OCI-M1 (cell line): ENCODE measurements around the gene RNF151.
"Not testable (repeated sequence)": the region's sequence is repeated elsewhere in the genome, so short reads cannot be mapped to it uniquely, and the experiment has no call there.

Experiments used
- DNase-seq: peaks from one replicate; lab custom pipeline; 2025; lab: John Stamatoyannopoulos, UW

Gene RNF151

GRCh38 chr16:1939833-1940232, 26.8 kb upstream of the RNF151 start:
- not testable (repeated sequence) for DNase-seq

GRCh38 chr16:1940273-1941161, 26.1 kb upstream of the RNF151 start:
- DNase-seq: no peak

- DNase-seq: no peak
These were observed 25.3 kb upstream of the RNF151 start for GRCh38 chr16:1941162-1942046.

- DNase-seq: peak; percentile 71
These were observed 24.4 kb upstream of the RNF151 start for GRCh38 chr16:1942047-1942809.

GRCh38 chr16:1942810-1943726, 23.6 kb upstream of the RNF151 start, which contains the start of gene MSRB1:
Gene MSRB1 (minus strand): TSS chr16:1943199. CDS start chr16:1943156, 43 bp downstream.
- DNase-seq: peak; percentile 99

GRCh38 chr16:1944612-1945199, 21.9 kb upstream of the RNF151 start:
- no peak for DNase-seq

GRCh38 chr16:1945559-1946391, 20.9 kb upstream of the RNF151 start:
- no peak for DNase-seq

- no peak for DNase-seq
These were observed 19.9 kb upstream of the RNF151 start for GRCh38 chr16:1946495-1947368.

GRCh38 chr16:1947369-1947670, 19.3 kb upstream of the RNF151 start:
- DNase-seq: no peak

- DNase-seq: no peak
These were observed 17.1 kb upstream of the RNF151 start for GRCh38 chr16:1949507-1949906.

- no peak for DNase-seq
These were observed 16.6 kb upstream of the RNF151 start for GRCh38 chr16:1950047-1950446.

GRCh38 chr16:1950559-1950958, 16.1 kb upstream of the RNF151 start:
- DNase-seq: no peak

- DNase-seq: no peak
These were observed 12.9 kb upstream of the RNF151 start for GRCh38 chr16:1953734-1954133.

- not testable (repeated sequence) for DNase-seq
These were observed 9.1 kb upstream of the RNF151 start for GRCh38 chr16:1957434-1958142.

GRCh38 chr16:1958143-1958491, 8.5 kb upstream of the RNF151 start:
- DNase-seq: not testable (repeated sequence)

GRCh38 chr16:1958715-1959268, 7.9 kb upstream of the RNF151 start:
- no peak for DNase-seq

GRCh38 chr16:1959269-1960039, 7.2 kb upstream of the RNF151 start, which contains the start of gene NDUFB10:
Gene NDUFB10 (plus strand): TSS chr16:1959538. CDS start chr16:1959625, 87 bp downstream.
- DNase-seq: peak; percentile 94
